ENCODE data around the gene MAN2C1. TPM values are rescaled to one million over a fixed set of nuclear protein-coding genes. Genes with fewer than 3 reads are reported as not detected.

MAN2C1 gene
- total and polyA plus RNA-seq, 9 of the 15 experiments (the other 6 are each of a cell fraction or from before 2014, with no cell fraction given), result 2.0 to 141 (median 39.9) TPM

GRCh38 chr15:75397494-75397893, 29.1 kb upstream of the MAN2C1 start:
- WGBS (ENCODE audit: insufficient coverage, low coverage, missing lambda C conversion rate), result 83% methylated on average over 2 of the region's 2 CpGs

More at GRCh38 chr15:75397494-75397893, 29.1 kb upstream of the MAN2C1 start:
- no peak for FAIRE-seq
- BruUV-seq (replicated peaks), result no TSS peak
- no peak overlapping the region for H3K27ac ChIP-seq (ENCODE audit: extremely low read depth, low read depth, low read length)
- no peak overlapping the region for H2AFZ ChIP-seq (ENCODE audit: low read depth, low read length)
- in situ Hi-C loops (cut with MboI) (no loop called here), intact Hi-C loops (cut with micrococcal nuclease) (no loop called here)
- no peaks in the 10 kb centered on the region for H3K27me3 ChIP-seq (ENCODE audit: control insufficient read depth in 2 of 2, insufficient read depth in 2 of 2, low read length in 2 of 2)
- ATAC-seq, result no peak
- H3K9me1 ChIP-seq (ENCODE audit: control insufficient read depth, insufficient read depth, low read length), result no peaks in the 10 kb centered on the region
- no peaks in the 10 kb centered on the region for H3K79me2 ChIP-seq (ENCODE audit: control insufficient read depth, insufficient read depth, low read length)
- H3K4me1 ChIP-seq (replicated peaks in 1 of 2; ENCODE audit: control insufficient read depth in 2 of 2, insufficient read depth in 2 of 2, low read length in 2 of 2), result no peaks in the 10 kb centered on the region
- H3K36me3 ChIP-seq (ENCODE audit: control insufficient read depth, insufficient read depth, low read length), result peaks cover 89% of the 10 kb centered on the region
- no peaks in the 10 kb centered on the region for H3K9me3 ChIP-seq (replicated peaks; ENCODE audit: control insufficient read depth, insufficient read depth, low read depth, low read length)
- POLR2A ChIA-PET, result interaction anchor here (1.0 to 1.3 kb wide), 2 partner anchors 11 to 29 kb away, joined by 3 to 5 read pairs; partner anchors contain the start of gene MAN2C1
- TF ChIP-seq NCOR1 (IDR thresholded peaks at IDR 0.05) (no peak), ZNF740 (CRISPR knock-in tag; IDR thresholded peaks at IDR 0.05) (no peak), ZNF740 (tag; IDR thresholded peaks at IDR 0.05) (no peak), TEAD1 (CRISPR knock-in tag; IDR thresholded peaks at IDR 0.05) (no peak), ZNF24 (IDR thresholded peaks at IDR 0.05) (no peak), CBX3 (IDR thresholded peaks at IDR 0.05; ENCODE audit: borderline replicate concordance in 1 of 2, low read length in 2 of 2) (no peak), ZKSCAN3 (CRISPR knock-in tag; IDR thresholded peaks at IDR 0.05) (no peak), SPI1 (IDR thresholded peaks at IDR 0.05; ENCODE audit: borderline replicate concordance, low read depth, low read length) (no peak), PPARD (CRISPR knock-in tag; IDR thresholded peaks at IDR 0.05) (no peak)
- no peaks in the 10 kb centered on the region for H4K20me1 ChIP-seq (replicated peaks; ENCODE audit: control insufficient read depth, insufficient read depth, low read length)
- no peak overlapping the region for H3K4me2 ChIP-seq (ENCODE audit: insufficient read depth, low read length)
- CTCF ChIA-PET (ENCODE audit: low intra/inter-chr PET ratio), result no interaction called here
- no peak overlapping the region for H3K4me3 ChIP-seq
- DNase-seq (ENCODE audit: extremely low read depth in 1 of 4, low spot score in 3 of 4), result no peak
- no peak overlapping the region for H3K9ac ChIP-seq (ENCODE audit: insufficient read depth in 1 of 2, low read depth in 2 of 2, low read length in 2 of 2)
